ENCODE results near the gene UBAP2. TPM values are rescaled to one million over a fixed set of nuclear protein-coding genes. Genes with fewer than 3 reads are reported as not detected.

The UBAP2 gene
- total and polyA plus RNA-seq, 2 of the 4 experiments (the other 2 are of a cell fraction), result 12.9 to 25.5 TPM

- Histone ChIP-seq H3K9me1 (ENCODE audit: insufficient read depth, low read length) (peaks cover 3% of the 10 kb centered on the region; the same call in 1 of the 2 replicates), H3K4ac (ENCODE audit: low read depth, low read length) (no peak overlapping the region), H3K9ac (ENCODE audit: low read depth, low read length) (no peak overlapping the region), H3K27me3 (ENCODE audit: control insufficient read depth, insufficient read depth, low read length) (no peaks in the 10 kb centered on the region), H2BK5ac (ENCODE audit: low read depth, low read length, poor library complexity, severe bottlenecking) (no peak overlapping the region), H4K91ac (ENCODE audit: insufficient read depth, low read depth, low read length) (no peak overlapping the region), H2AK5ac (ENCODE audit: low read depth, low read length) (no peak overlapping the region), H3K36me3 (ENCODE audit: control insufficient read depth, insufficient read depth, low read length) (peaks cover 52% of the 10 kb centered on the region), H3K18ac (ENCODE audit: low read depth, low read length) (no peak overlapping the region), H2BK120ac (ENCODE audit: low read depth, low read length) (no peak overlapping the region), H3K79me1 (ENCODE audit: low read depth in 1 of 2, low read length in 2 of 2) (0 out of 4 replicates have a peak, but pooled peaks cover 0 to 3% of the 10 kb centered on the region in 2 experiments), H4K5ac (ENCODE audit: low read depth, low read length) (no peak overlapping the region), H3K4me3 (ENCODE audit: insufficient read depth, low read depth, low read length) (no peak overlapping the region), H3K4me1 (ENCODE audit: control insufficient read depth, insufficient read depth, low read length) (no peaks in the 10 kb centered on the region), H2BK15ac (ENCODE audit: low read depth, low read length) (no peak overlapping the region), H3K4me2 (ENCODE audit: low read depth, low read length) (no peak overlapping the region), H3K14ac (replicated peaks; ENCODE audit: low read depth, low read length) (no peak overlapping the region), H2AK9ac (replicated peaks; ENCODE audit: low read depth, low read length, poor library complexity) (no peak overlapping the region), H2BK20ac (ENCODE audit: low read depth, low read length) (no peak overlapping the region), H4K8ac (ENCODE audit: low read depth in 2 of 2, low read length in 2 of 2) (no peak overlapping the region), H4K20me1 (ENCODE audit: insufficient read depth, low read length) (no peaks in the 10 kb centered on the region), H3K56ac (ENCODE audit: extremely low read depth, insufficient read depth, low read length) (no peak overlapping the region), H2AFZ (replicated peaks; ENCODE audit: low read length, poor library complexity) (no peak overlapping the region), H3K23ac (ENCODE audit: low read depth, low read length) (no peak overlapping the region), H3K9me3 (ENCODE audit: control insufficient read depth, insufficient read depth, low read length) (no peaks in the 10 kb centered on the region), H3K27ac (ENCODE audit: insufficient read depth, low read length) (no peak overlapping the region)
- intact Hi-C loops (cut with micrococcal nuclease) (no loop called here), in situ Hi-C loops (cut with MboI; ENCODE audit: low sequenced_read_pairs) (no loop called here), dilution Hi-C loops (cut with HindIII; ENCODE audit: low sequenced_read_pairs, unreplicated experiment) (no loop called here)
- ATAC-seq (ENCODE audit: low read depth), result no peak
- 100% methylated on average over 2 of the region's 5 CpGs; no CpG with 5 or more reads in 1 of the 2 experiments for WGBS, 2 experiments (ENCODE audit: extremely low coverage in 2 of 2, insufficient read length in 1 of 2)
- BruUV-seq (replicated peaks), result no TSS peak
- ChIA-PET CTCF (interaction anchor here (0.6 kb wide), 1 partner anchor 204 kb away, joined by 3 read pairs; no protein-coding TSS in a partner anchor), POLR2A (ENCODE audit: unreplicated experiment) (no interaction called here)
- no peak for DNase-seq
- TF ChIP-seq SMC3 (IDR thresholded peaks at IDR 0.05; ENCODE audit: low read depth, low read length) (no peak), FOS (IDR thresholded peaks at IDR 0.05; ENCODE audit: low read depth, low read length) (no peak), MXI1 (IDR thresholded peaks at IDR 0.05; ENCODE audit: borderline replicate concordance, low read depth, low read length) (no peak), NFE2L2 (IDR thresholded peaks at IDR 0.05; ENCODE audit: low read depth, low read length) (no peak)
Observed at GRCh38 chr9:34093578-34093977, 44.9 kb upstream of the UBAP2 start.
